GM11168 (cell line): Measurements from ENCODE around the gene KCNJ6.

Experiments used
- in situ Hi-C: fragments of 300-500 bp; cut with MboI; formaldehyde crosslinking; loops from one replicate; pipeline ENCODE4 v1.12.0; 2022; ENCODE audit warnings: low sequenced_read_pairs; ENCODE audit not compliant: unreplicated experiment

Gene KCNJ6

GRCh38 chr21:37908691-37909090 is 7.6 kb downstream of the KCNJ6 start:
- in situ Hi-C loops, result no loop called here

DNA sequence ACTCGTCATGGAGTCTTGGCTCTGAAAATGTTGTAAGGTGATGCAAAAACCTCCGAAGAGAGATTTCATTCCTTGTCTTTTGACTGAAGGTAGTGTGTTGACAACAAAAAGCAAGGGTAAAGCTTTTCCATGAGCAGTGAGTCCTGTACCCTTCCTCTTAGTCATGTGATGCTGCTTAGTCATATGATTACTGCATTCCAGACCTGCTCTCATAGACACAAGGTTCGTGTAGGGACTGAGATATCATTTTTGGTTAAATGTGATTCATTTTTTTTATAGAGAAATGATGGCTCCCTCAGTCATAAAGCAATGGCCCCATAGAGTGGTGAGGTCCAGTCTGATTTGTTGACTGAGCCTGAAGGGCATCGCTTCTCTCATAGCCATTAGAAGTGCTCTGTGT is 9.2 kb downstream of the KCNJ6 start:
- in situ Hi-C loops, result no loop called here

GRCh38 chr21:37905291-37905690 is 11.0 kb downstream of the KCNJ6 start:
- in situ Hi-C loops, result no loop called here

DNA sequence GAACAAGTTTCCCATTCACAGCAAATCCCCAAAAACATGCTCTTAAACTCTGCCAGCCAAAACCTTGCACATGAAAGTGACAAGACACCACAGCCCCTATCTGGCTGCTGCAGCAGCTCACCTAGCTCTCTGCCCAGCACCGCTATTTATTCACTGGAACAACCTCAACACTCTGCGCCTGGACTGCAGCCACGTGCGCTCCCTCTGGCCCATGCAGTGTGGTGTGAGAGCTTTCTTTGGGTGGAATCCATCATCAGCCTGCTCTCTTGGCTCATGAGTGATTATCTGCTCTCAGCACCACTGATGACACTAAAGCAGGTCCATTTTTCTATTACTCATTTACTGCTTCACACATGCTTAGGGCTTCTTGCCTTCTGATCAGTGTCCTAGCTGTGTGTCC is 11.4 kb downstream of the KCNJ6 start:
- in situ Hi-C loops, result no loop called here

DNA sequence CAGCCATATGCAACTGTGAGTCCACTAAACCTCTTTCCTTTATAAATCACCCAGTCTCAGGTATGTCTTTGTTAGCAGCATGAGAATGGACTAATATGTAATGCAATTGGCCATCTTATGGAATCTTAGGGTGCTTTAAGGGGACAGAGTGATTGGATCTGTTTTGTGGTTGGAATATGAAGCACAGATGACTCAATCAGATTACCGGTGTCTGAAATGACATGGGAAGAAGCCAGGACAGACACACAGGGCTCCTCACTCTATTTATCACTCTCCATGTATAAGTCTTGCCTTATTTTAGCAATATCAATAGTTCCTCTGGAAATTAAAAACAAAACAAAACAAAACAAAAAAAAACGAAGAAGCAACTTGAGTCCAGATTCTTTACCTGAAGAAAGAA is 12.9 kb downstream of the KCNJ6 start:
- in situ Hi-C loops, result no loop called here

DNA sequence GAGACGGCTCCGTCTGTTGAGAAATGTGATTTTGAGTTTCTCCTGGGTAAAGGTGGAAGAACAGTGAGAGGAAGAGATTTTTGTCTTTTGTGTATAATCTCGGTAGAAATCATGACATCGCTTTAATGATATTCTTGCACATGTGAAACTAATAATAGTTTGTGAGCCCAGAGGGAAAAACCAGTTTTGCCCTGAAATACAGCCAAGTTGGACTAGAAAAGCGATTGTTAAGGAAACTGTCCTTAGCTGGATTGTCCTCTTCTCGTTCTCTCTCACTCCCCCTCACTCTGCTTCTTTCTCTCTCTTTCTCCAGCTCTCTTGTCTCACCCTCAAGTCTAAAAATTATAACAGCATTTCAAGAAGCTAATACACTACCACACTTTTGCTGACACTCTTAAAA is 17.1 kb downstream of the KCNJ6 start:
- in situ Hi-C loops, result no loop called here

DNA sequence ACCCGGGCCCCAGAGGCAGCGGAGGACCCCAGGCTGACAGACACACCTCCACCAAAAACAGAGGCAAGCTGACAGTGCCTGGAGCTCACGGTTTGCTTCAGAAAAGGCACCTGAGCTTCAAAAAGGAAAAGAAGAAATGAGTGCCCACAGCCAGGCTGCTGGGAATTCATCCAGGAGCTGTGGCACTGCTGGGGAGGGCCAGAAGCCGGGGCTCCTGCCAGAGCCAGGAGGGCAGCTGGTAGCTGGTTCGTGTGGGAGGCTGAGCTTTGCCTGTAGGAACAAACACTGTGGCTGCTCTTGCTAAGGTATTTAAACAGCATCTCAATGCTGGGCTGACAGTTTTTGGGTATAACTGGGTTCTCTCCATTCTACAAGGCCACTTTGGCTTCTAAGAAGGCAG is 19.5 kb downstream of the KCNJ6 start:
- in situ Hi-C loops, result no loop called here

- in situ Hi-C loops, result no loop called here
These were observed 24.3 kb downstream of the KCNJ6 start for GRCh38 chr21:37891972-37892371.

GRCh38 chr21:37888659-37889058 is 27.6 kb downstream of the KCNJ6 start:
- in situ Hi-C loops, result no loop called here

DNA sequence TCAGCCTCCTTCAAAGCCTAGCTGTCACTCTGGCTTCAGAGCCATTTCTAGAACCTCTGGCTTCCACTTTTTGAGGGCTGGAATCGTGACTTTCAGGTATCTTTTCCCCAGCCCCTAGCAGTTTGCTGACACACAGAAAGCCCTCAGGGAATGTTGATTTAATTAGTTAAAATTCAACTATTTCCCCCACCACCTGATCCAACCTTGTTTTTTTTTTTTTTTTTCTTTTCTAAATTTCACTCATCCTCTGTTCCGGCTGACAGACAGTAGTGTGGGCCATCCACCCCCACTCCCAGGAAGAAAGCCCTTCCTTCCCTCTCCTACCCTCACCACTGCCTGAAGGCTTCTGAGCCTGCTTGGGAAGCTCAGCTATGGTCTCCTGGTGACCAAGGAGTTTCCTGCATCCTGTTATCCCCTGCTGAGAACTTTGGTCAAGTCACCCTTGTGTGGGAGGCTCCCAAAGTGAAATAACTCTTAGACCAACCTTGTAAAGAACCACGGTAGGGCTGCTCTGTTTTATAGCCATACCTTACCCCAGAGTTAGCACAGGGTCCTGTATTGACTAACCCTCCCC is 29.4 kb downstream of the KCNJ6 start:
- in situ Hi-C loops, result no loop called here

GRCh38 chr21:37886120-37886519 is 30.1 kb downstream of the KCNJ6 start:
- in situ Hi-C loops, result no loop called here

DNA sequence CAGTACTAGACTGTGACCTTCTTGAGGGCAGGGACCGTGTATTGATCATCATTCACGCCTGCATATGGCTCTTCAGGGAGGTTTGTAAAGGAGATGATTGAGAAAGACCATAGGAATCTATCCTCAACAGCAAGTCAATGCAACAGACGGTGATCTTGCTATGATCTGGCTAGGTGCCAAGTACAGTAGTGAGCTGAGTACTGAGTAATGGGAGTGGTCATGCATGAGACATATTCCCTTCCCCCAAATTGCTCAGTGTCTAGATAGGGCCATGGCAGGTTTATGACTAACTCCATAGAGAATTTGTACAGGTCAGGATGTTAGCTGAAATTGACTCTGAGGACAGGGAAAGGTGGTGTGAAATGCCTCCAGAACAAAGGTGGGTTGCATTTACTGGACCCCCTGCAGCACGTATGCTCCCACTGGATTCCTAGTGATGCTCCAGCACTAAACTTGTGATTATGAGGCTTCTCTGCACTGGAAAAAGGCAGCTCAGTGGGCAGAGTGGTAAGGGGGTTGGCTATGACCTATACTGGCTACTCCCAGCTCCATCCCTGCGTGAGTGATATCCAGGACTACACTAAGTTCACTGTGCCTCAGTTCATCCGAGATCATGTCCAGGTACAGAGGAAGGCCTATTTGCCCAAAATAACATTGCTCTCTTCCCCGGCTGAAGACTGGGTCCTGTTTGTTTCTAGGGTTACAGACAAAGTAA is 37.2 kb downstream of the KCNJ6 start:
- in situ Hi-C loops, result no loop called here

- in situ Hi-C loops, result no loop called here
These were observed 38.2 kb downstream of the KCNJ6 start for GRCh38 chr21:37877888-37878684.

DNA sequence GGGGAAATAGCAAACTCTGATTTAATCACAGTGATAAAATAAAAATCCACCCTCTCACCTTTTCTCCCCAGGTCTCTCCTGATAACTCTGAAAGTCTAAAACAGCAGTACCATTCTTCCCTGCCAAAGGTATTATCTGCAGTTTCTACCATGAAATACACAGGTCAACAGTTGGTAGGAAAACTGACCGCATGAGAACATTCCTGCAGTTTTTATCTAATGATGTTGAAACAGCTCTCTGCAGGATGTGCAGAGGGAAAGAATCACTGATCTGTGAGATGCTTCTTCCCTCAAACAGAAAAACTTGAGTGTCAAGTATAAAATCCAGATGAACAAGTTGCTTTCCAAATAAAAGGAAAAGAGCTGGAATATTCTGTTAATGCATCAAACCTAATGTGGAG is 39.1 kb downstream of the KCNJ6 start:
- in situ Hi-C loops, result no loop called here

DNA sequence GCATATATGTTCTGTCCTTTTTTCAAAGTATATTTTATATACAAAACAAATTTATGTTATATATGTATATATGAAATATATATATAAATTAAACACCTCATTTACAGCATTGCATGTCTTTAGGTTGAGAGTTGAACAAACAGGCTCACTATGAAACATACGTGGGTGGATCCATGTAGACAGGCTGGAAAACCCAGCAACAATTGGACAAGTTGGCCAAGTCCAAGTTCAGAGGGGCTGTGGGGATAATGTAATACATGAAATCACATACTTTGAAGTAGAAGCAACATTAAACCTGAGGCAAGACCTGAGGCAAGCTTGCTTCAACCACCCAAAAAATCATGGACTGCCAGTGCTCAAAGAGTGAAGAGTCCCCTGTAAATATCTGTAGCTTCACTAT is 39.7 kb downstream of the KCNJ6 start:
- in situ Hi-C loops, result no loop called here

- in situ Hi-C loops, result no loop called here
These were observed 41.1 kb downstream of the KCNJ6 start for GRCh38 chr21:37874904-37875780.

DNA sequence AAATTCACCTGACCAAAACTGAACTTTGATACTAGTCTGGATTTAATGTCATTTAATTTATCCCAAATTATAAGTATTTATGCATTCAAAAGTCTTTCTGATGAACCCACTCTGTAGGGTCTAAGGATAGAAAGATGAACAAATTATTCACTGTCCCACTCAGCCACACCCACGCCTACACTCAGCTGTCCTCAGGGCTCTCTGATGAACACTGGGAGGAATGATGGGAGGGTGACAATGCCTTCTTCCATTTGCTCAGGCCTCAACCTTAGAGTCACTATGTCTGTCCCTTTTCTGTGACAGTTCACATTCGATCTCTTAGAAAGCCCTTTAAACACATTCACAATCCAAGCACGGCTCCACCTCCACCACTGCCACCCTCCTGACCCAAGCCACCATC is 41.8 kb downstream of the KCNJ6 start:
- in situ Hi-C loops, result no loop called here

DNA sequence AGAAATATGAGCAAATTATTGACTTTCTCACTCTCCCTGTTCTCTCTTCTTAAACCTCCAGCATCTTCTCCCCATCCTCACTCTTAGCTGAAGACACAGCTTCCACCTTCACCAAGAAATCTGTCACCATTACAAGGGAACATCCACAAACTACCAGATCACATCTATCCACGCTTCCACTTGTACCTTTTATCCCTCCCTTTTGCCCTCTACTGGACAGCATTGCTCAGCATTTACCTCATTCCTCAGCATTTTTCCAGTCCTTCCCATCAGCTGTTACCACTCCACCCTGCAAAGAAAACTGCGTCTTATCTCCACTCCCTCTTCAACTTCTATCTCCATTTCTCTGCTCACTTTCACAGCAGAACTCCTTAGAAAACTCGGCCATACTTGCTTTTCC is 42.6 kb downstream of the KCNJ6 start:
- in situ Hi-C loops, result no loop called here

DNA sequence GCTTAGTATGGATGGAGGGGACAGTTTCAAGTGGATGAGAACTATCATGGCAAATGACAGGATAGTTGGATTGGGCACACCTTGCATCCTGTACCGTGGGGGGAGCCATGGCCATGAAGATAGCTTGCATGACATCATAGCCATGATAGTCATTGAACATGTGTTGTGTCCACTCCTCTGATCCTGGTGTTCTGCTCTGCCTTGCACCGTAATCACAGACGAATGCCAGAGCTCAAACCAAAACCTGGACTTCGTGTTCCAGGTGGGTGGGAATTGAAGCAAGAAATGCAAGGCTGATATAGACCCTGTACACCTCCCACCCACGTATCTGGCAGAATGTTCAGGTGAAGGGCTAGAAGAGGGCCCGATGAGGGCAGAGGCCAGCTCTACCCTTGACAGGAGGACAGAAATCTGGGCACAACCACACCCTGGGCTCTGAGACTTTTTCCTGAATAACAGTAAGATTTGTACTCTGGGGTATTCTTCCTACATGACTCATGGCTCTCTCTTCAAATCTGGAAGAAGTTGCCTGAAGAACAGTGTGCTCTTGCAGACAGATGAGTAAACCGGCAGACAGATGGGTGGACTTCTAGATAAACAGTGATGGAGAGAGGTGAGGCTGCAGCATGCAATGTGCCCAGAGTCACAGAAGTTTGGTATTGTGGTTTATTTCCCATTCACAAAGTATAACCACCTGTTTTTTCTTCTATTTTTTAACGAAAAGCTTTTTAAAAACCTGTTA is 45.0 kb downstream of the KCNJ6 start:
- in situ Hi-C loops, result no loop called here

- in situ Hi-C loops, result no loop called here
These were observed 46.0 kb downstream of the KCNJ6 start for GRCh38 chr21:37870221-37870620.
